Suprapubic skin (tissue), 4 donors: Measurements from ENCODE around the gene KIAA0319L. TPM values are rescaled to one million over a fixed set of nuclear protein-coding genes. Genes with fewer than 3 reads are reported as not detected.

ENCODE experiments used
- DNase-seq, 2 donors: peaks; one replicate each; pipeline ENCODE4 v3.0.0-alpha.2; 2019; ENCODE audit warnings: low spot score in 2 of 2
- H3K27ac ChIP-seq: fragments of 200-600 bp; sonication (generic); one replicate; pipeline ENCODE4 v1.5.1; 2019
- H3K27me3 ChIP-seq: fragments of 200-600 bp; sonication (generic); one replicate; pipeline ENCODE4 v1.5.1; 2019
- H3K36me3 ChIP-seq: fragments of 200-600 bp; sonication (generic); one replicate; pipeline ENCODE4 v1.5.1; 2019
- H3K4me1 ChIP-seq: fragments of 200-600 bp; sonication (generic); one replicate; pipeline ENCODE4 v1.5.1; 2019
- H3K4me3 ChIP-seq: fragments of 200-600 bp; sonication (generic); one replicate; pipeline ENCODE4 v1.5.1; 2019; ENCODE audit warnings: mild to moderate bottlenecking
- H3K9me3 ChIP-seq: fragments of 200-600 bp; sonication (generic); one replicate; pipeline ENCODE4 v1.5.1; 2019
- EP300 ChIP-seq: sonication (generic); formaldehyde crosslinking; IDR thresholded peaks from one replicate; pipeline ENCODE4 v1.6.1; 2017; ENCODE audit warnings: antibody characterized with exemption
- POLR2A ChIP-seq, 2 donors: fragments of 450-650 bp; IDR thresholded peaks; one replicate each; pipeline ENCODE4 v1.6.1; 2017; ENCODE audit warnings: antibody characterized with exemption in 2 of 2, mild to moderate bottlenecking in 2 of 2, moderate library complexity in 2 of 2
- POLR2AphosphoS5 ChIP-seq, 3 donors: sonication (generic); formaldehyde crosslinking; IDR thresholded peaks; one replicate each; pipeline ENCODE4 v1.6.1; 2017; ENCODE audit warnings: antibody characterized with exemption in 3 of 3
- WGBS: methylation state at CpG from one replicate; pipeline ENCODE4 v1.1.5; 2018; 5-methylcytosine and 5-hydroxymethylcytosine counted together
- total RNA-seq, 4 donors: library from RNA; depleted of rRNA; stranded (reverse); fragments of >200 nt; gene quantifications; one replicate each; pipeline ENCODE4 v1.1.0, GENCODE V29; 2016
- TF ChIP-seq, protein P1 (sequence below), 2 donors: fragments of 200-600 bp in 1 of 2; fragments of 450-650 bp in 1 of 2; sonication (generic) in 1 of 2; IDR thresholded peaks; one replicate each; pipeline ENCODE4 v1.5.1; 2016 to 2019; ENCODE audit warnings: antibody characterized with exemption in 2 of 2, mild to moderate bottlenecking in 1 of 2, moderate library complexity in 1 of 2

The KIAA0319L gene
- total RNA-seq, 4 donors from 2014 or later: 52.1 to 124 (median 83.5) TPM

DNA sequence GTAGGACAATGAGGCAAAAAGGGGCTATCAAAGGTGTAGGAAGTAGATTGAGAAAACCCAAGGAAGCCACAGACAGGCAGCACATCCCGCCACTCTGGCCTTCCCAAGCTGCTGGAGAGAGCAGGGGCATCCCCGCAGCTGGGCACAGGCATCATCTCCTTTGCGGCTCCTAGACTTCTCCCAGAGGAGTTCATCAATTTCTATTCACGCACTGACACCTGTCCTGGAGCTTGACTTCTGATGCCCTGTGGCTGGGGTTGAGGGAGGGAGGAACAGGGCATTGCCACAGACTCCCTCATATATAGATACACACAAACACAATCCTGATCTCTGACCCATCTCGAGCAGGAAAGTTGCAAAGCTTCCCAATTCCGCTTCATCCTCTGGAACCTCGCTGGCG lies 14.1 kb upstream of the KIAA0319L start:
- H3K4me3 ChIP-seq: no peak overlapping the region
- H3K27me3 ChIP-seq: peaks cover 7% of the 10 kb centered on the region
- 95% methylated on average over 8 of the region's 8 CpGs for WGBS
- no peaks in the 10 kb centered on the region for H3K36me3 ChIP-seq
- peaks cover 43% of the 10 kb centered on the region for H3K4me1 ChIP-seq
- TF ChIP-seq POLR2AphosphoS5 (IDR thresholded peaks at IDR 0.05) (no peak), EP300 (no peak), POLR2A (IDR thresholded peaks at IDR 0.05) (no peak)
- TF ChIP-seq, protein P1, sequence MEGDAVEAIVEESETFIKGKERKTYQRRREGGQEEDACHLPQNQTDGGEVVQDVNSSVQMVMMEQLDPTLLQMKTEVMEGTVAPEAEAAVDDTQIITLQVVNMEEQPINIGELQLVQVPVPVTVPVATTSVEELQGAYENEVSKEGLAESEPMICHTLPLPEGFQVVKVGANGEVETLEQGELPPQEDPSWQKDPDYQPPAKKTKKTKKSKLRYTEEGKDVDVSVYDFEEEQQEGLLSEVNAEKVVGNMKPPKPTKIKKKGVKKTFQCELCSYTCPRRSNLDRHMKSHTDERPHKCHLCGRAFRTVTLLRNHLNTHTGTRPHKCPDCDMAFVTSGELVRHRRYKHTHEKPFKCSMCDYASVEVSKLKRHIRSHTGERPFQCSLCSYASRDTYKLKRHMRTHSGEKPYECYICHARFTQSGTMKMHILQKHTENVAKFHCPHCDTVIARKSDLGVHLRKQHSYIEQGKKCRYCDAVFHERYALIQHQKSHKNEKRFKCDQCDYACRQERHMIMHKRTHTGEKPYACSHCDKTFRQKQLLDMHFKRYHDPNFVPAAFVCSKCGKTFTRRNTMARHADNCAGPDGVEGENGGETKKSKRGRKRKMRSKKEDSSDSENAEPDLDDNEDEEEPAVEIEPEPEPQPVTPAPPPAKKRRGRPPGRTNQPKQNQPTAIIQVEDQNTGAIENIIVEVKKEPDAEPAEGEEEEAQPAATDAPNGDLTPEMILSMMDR (IDR thresholded peaks at IDR 0.05): no peak
- peak; percentile 46 to 57 for DNase-seq
- H3K9me3 ChIP-seq: no peaks in the 10 kb centered on the region
- H3K27ac ChIP-seq: no peak overlapping the region

DNA sequence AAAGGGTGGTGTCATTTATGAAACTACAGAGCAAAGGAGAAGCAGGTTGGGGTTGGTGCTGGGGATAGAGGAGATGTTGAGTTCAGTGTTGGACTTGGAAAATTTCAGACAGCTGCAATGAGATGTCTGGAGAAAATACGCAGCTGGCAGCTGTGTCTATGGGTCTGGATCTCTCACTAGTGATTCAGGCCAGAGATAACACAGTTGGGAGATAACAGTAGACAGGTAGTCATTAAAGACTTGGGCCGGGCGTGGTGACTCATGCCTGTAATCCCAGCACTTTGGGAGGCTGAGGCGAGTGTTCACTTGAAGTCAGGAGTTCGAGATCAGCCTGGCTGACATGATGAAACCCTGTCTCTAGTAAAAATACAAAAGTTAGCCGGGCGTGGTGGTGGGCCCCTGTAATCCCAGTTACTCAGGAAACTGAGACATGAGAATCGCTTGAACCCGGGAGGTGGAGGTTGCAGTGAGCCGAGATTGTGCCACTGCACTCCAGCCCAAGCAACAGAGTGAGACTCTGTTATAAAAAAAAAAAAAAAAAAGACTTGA lies 13.5 kb upstream of the KIAA0319L start:
- H3K27me3 ChIP-seq: peaks cover 7% of the 10 kb centered on the region
- no peaks in the 10 kb centered on the region for H3K36me3 ChIP-seq
- no peak for TF ChIP-seq POLR2A (IDR thresholded peaks at IDR 0.05)
- no peak for TF ChIP-seq EP300
- TF ChIP-seq, protein P1 (IDR thresholded peaks at IDR 0.05): no peak
- TF ChIP-seq POLR2AphosphoS5 (IDR thresholded peaks at IDR 0.05): no peak
- no peaks in the 10 kb centered on the region for H3K9me3 ChIP-seq
- WGBS: 82% methylated on average over 10 of the region's 10 CpGs
- H3K4me1 ChIP-seq: peaks cover 39% of the 10 kb centered on the region
- H3K27ac ChIP-seq: no peak overlapping the region
- DNase-seq: no peak
- H3K4me3 ChIP-seq: no peak overlapping the region

DNA sequence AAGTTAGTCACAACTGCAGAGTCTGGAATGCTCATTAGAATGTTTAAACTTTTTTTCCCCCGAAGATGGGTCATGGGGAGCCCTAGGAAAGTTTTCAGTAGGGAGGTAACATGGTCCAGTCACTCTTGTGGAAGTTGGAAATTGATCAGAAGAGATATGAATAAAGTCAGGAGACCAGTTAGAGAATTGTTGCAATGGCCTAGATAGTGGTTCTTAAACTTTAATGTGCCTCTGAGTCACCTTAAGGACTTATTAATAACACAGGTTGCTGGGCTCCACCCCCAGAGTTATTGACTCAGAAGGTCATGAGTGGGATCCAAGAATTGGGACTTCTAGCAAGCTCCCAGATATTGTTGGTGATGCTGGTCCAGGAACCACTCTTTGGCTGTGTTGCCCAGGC lies 12.7 kb upstream of the KIAA0319L start:
- 78% methylated on average over 1 of the region's 1 CpG for WGBS
- no peak overlapping the region for H3K4me3 ChIP-seq
- peaks cover 5% of the 10 kb centered on the region for H3K36me3 ChIP-seq
- TF ChIP-seq EP300 (no peak), POLR2AphosphoS5 (IDR thresholded peaks at IDR 0.05) (no peak), POLR2A (IDR thresholded peaks at IDR 0.05) (no peak)
- TF ChIP-seq, protein P1 (IDR thresholded peaks at IDR 0.05): no peak
- peaks cover 31% of the 10 kb centered on the region for H3K4me1 ChIP-seq
- H3K9me3 ChIP-seq: no peaks in the 10 kb centered on the region
- no peak overlapping the region for H3K27ac ChIP-seq
- DNase-seq: no peak
- H3K27me3 ChIP-seq: peaks cover 7% of the 10 kb centered on the region

DNA sequence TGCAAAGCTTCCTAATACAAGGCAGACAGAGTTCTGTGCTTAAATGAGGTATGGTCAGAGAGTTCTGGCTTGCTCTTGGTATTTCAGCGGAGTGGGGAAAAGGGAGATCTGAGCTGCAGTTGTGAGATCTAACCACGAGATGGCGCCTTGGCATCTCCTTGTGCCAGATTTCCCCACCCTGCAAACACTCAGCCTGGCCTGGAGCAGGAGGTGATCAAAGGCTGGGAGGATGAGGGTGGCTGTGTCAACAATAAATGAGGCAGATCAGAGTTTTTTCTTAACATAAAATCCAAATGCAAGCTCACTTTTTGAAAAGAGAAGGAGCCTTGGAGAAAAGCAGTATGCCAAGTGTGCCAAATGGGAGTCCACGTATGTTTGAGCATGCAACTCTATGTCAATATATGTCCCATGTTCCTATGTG lies 11.8 kb upstream of the KIAA0319L start:
- no peak overlapping the region for H3K4me3 ChIP-seq
- H3K4me1 ChIP-seq: peaks cover 27% of the 10 kb centered on the region
- H3K9me3 ChIP-seq: no peaks in the 10 kb centered on the region
- TF ChIP-seq, protein P1 (IDR thresholded peaks at IDR 0.05): peak; percentile 77 to 85
- TF ChIP-seq EP300: no peak
- no peak for TF ChIP-seq POLR2A (IDR thresholded peaks at IDR 0.05)
- TF ChIP-seq POLR2AphosphoS5 (IDR thresholded peaks at IDR 0.05): no peak
- 16% methylated on average over 4 of the region's 4 CpGs for WGBS
- DNase-seq: peak in 1 of 2 donors; percentile 80
- peaks cover 6% of the 10 kb centered on the region for H3K36me3 ChIP-seq
- H3K27me3 ChIP-seq: peaks cover 4% of the 10 kb centered on the region
- H3K27ac ChIP-seq: no peak overlapping the region

DNA sequence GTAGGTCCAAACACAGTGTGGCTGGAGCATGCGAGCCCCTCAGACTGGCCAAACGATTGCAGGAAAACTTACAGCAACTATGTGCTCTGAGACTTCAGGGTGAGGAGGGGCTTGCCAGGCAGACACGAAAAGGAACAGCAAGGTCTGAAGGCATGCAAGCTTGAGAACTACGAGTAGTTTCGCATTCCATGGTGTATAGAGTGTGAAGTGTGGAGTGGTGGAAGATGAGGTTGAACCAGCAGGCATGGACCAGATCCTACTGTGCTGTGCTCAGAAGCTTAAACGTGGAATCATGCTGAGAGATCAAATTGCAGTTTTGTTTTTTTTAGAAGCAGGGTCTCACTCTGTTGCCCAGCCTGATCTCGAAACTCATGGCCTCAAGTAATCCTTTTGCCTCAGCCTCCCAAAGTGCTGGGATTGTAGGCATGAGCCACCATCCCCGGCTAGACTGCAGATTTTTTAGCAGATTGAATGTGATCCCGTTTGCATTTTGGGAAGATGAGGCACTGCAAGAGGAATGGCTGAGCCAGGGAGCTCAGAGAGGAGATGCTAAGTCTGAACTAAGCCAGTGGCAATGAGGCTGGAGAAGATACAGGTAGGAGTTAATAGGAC lies 10.8 kb upstream of the KIAA0319L start:
- H3K27ac ChIP-seq: no peak overlapping the region
- no peak for DNase-seq
- 85% methylated on average over 9 of the region's 9 CpGs for WGBS
- no peaks in the 10 kb centered on the region for H3K9me3 ChIP-seq
- no peaks in the 10 kb centered on the region for H3K27me3 ChIP-seq
- H3K4me3 ChIP-seq: no peak overlapping the region
- H3K36me3 ChIP-seq: peaks cover 16% of the 10 kb centered on the region
- peaks cover 21% of the 10 kb centered on the region for H3K4me1 ChIP-seq
- TF ChIP-seq, protein P1 (IDR thresholded peaks at IDR 0.05): no peak
- no peak for TF ChIP-seq POLR2AphosphoS5 (IDR thresholded peaks at IDR 0.05)
- TF ChIP-seq POLR2A (IDR thresholded peaks at IDR 0.05): no peak
